Transverse colon (tissue), 4 donors: ENCODE results near the gene A1BG.

Experiments
- EP300 ChIP-seq: sonication (generic); formaldehyde crosslinking; IDR thresholded peaks from one replicate; pipeline ENCODE4 v1.6.1; 2017; ENCODE audit warnings: antibody characterized with exemption, low read depth
- POLR2A ChIP-seq: fragments of 450-650 bp; IDR thresholded peaks from one replicate; pipeline ENCODE4 v1.6.1; 2016; ENCODE audit warnings: antibody characterized with exemption, mild to moderate bottlenecking, moderate library complexity
- POLR2AphosphoS5 ChIP-seq, 3 donors: sonication (generic); formaldehyde crosslinking; IDR thresholded peaks; one replicate each; pipeline ENCODE4 v1.6.1; 2016; ENCODE audit warnings: antibody characterized with exemption in 3 of 3
- TF ChIP-seq, protein P1 (sequence below), 5 experiments: fragments of 200-600 bp in 3 of 5; fragments of 450-650 bp in 2 of 5; sonication (generic) in 3 of 5; IDR thresholded peaks; 1 replicate in 2 of 5; 2 replicates in 3 of 5; pipeline ENCODE4 v1.5.1; 2016 to 2017; ENCODE audit warnings: antibody characterized with exemption in 5 of 5, inconsistent platforms in 3 of 5, mild to moderate bottlenecking in 2 of 5, moderate library complexity in 1 of 5

DNA sequence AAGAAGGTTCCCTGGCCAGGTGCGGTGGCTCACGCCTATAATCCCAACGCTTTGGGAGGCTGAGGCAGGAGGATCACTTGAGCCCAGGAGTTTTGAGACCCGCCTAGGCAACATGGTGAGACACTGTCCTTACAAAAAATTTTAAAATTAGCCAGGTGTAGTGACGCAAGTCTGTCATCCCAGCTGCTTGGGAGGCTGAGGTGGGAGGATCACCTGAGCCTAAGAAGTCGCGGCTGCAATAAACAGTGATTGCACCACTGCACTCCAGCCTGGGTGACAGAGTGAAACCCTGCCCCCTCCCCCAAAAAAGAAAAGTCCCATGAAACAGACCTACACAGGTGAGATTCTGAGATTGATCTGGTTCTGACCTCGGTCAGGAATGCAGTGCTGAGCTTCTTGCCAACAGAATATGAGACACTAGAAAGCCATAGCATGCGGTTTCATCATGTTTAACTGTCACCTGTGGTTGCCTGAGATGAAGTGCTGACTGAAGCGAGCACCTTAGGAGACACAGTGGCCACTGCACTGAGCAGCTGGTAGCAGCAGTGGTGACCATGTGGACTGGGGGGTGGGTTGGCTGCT is 2.0 kb upstream of the A1BG start:
- TF ChIP-seq, protein P1, sequence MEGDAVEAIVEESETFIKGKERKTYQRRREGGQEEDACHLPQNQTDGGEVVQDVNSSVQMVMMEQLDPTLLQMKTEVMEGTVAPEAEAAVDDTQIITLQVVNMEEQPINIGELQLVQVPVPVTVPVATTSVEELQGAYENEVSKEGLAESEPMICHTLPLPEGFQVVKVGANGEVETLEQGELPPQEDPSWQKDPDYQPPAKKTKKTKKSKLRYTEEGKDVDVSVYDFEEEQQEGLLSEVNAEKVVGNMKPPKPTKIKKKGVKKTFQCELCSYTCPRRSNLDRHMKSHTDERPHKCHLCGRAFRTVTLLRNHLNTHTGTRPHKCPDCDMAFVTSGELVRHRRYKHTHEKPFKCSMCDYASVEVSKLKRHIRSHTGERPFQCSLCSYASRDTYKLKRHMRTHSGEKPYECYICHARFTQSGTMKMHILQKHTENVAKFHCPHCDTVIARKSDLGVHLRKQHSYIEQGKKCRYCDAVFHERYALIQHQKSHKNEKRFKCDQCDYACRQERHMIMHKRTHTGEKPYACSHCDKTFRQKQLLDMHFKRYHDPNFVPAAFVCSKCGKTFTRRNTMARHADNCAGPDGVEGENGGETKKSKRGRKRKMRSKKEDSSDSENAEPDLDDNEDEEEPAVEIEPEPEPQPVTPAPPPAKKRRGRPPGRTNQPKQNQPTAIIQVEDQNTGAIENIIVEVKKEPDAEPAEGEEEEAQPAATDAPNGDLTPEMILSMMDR (IDR thresholded peaks at IDR 0.05), result no peak
- TF ChIP-seq POLR2A (no peak), POLR2AphosphoS5 (IDR thresholded peaks at IDR 0.05) (no peak), EP300 (no peak)
